ENCODE data around the gene BRCA2.
A peak's percentile ranks its signal among the peaks of the same experiment; 100 is the strongest.
"Not testable (repeated sequence)": the region's sequence is repeated elsewhere in the genome, so short reads cannot be mapped to it uniquely, and the experiment has no call there.

The BRCA2 gene

DNA sequence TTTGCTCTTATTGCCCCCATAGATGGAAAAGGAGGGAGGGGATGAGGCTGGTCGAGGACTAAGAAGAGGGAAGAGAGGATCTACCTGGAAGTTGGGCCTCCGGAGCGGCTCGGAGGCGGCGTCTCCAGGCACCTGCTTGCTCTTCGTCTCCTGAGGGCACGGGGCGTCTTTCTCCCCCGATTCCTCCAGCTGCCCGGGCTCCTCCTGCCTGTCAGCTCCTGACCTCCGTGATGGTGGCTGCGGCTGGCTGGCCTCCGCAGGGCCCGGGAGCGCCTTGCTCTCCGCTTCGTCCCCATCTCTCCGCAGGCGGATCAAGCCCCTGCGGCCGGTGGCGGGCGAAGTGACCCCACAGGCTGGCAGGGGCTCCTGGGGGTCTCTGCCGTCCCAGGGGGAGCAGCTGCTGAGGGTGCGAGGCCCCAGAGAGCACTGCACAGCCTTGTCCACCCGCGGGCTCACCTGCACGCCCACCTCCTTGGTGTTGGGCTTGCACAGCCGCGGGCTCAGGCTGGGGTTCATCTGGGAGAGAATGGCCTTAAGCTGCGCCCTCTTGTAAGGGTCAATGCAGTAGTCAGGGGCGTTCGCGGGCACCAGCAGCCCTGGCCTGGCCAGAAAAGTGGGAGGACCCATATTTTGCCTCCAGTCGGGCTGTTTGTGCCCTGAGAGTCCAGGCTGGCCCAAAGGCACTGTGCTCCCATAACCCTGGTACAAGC is 4.0 kb upstream of the BRCA2 start:
- DNase-seq (ENCODE audit: low spot score) = no peak

DNA sequence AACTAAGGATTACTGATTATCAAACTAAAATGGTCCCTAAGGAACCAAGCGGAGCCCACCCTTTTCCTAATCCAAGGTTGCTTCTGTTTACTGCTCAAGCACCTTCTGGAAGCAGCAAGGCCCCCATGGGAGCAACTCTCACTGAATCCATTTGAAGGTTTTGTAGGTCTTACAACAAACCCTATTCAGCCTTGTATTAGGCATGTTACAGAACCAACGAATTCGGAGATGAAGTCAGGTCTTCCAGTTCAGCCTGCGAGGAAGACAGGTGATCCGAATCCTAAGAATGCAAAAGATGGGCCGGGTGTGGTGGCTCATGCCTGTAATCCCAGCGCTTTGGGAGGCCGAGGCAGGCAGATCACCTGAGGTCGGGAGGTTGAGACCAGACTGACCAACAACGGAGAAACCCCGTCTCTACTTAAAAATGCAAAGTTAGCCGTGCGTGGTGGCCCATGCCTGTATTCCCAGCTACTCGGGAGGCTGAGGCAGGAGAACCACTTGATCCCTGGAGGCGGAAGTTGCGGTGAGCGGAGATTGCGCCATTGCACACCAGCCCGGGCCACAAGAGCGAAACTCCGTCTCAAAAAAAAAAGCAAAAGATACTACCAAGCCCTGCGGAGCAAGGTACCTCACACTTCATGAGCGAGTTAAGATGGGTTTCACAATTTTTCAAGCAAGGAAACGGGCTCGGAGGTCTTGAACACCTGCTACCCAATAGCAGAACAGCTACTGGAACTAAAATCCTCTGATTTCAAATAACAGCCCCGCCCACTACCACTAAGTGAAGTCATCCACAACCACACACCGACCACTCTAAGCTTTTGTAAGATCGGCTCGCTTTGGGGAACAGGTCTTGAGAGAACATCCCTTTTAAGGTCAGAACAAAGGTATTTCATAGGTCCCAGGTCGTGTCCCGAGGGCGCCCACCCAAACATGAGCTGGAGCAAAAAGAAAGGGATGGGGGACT is 754 bp upstream of the BRCA2 start:
- peak; percentile 61 for DNase-seq (ENCODE audit: low spot score)

- no peak for DNase-seq (ENCODE audit: low spot score)
Observed at GRCh38 chr13:32316028-32316339, 676 bp downstream of the BRCA2 start.

- DNase-seq (ENCODE audit: low spot score) = no peak
Observed at GRCh38 chr13:32316501-32316900, 1.2 kb downstream of the BRCA2 start.

GRCh38 chr13:32317716-32318465 is 2.6 kb downstream of the BRCA2 start:
- no peak for DNase-seq (ENCODE audit: low spot score)

DNA sequence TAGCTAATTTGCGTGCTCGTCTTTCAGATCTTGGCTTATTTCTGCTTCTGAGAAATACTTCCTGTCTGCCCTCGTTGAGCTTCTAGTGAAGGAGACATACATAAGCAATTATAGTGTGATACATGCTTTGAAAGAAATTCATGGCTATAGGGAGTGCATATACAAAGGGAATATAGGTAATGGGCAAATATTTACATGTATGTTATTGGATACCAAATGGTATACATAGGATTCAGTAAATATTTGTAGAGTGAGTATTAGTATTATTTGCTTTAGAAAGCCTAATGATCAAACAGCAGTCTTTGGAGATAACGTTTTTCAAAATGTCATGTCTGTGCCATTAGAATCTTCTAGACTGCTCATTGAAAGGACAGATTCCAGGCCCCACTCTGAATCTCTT is 5.2 kb downstream of the BRCA2 start:
- DNase-seq (ENCODE audit: low spot score) = no peak

DNA sequence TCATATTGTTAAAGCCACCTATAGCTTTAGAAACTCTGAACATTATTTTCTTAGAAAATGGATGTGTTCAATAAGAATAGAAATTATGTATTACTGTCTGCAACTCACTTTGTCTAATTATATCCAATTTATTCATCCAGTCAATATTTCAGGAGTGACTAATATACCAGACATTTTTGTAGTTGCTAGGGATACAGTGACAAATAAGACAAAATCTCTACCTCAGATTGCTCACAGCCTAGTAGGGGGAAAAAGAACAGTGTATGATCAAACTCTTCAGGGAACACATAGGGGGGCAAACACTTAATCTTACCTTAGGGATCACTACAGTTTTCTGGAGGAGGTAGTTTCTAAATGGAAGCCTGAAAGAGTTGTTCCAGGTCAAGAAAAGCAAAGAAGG is 8.6 kb downstream of the BRCA2 start:
- DNase-seq (ENCODE audit: low spot score) = no peak

DNA sequence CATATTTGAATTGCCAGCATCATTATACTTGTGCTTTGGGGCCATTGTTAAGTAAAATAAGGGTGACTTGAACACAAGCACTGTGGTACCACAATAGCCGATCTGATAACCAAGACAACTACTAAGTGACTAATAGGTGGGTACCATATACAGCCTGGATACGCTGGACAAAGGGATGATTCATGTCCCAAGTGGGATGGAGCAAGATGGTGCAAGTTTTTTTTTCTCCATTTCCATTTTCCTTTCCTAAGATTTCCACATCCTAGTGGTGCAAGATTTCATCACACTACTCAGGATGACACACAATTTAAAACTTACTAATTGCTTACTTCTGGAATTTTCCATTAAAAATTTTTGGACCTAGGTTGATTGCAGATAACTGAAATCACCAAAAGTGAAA is 15.1 kb downstream of the BRCA2 start:
- no peak for DNase-seq (ENCODE audit: low spot score)

DNA sequence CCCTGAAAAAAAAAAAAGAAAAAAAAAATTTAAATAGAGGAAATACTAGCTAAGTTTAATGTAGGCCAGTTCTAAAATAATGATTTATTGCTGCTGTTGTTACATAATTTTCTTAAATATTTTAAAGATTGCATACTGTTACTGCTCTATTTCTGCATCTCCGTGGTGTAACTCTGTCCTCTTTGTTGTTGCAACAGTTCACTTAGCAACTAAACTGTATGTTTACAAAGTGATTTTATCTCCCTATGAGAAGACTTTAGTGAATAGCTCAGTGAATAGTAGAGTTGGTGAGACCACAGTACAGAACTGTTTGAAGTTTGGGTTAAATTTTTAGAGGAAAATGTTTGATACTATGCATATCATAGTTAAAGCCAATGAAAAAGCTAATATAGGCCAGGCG is 19.4 kb downstream of the BRCA2 start:
- DNase-seq (ENCODE audit: low spot score) = no peak

DNA sequence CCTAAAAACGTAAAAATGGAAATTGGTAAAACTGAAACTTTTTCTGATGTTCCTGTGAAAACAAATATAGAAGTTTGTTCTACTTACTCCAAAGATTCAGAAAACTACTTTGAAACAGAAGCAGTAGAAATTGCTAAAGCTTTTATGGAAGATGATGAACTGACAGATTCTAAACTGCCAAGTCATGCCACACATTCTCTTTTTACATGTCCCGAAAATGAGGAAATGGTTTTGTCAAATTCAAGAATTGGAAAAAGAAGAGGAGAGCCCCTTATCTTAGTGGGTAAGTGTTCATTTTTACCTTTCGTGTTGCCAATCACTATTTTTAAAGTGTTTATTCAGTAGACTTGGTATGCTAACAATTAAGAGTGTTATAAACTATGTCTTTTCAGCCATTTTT is 25.6 kb downstream of the BRCA2 start:
- DNase-seq (ENCODE audit: low spot score) = no peak

DNA sequence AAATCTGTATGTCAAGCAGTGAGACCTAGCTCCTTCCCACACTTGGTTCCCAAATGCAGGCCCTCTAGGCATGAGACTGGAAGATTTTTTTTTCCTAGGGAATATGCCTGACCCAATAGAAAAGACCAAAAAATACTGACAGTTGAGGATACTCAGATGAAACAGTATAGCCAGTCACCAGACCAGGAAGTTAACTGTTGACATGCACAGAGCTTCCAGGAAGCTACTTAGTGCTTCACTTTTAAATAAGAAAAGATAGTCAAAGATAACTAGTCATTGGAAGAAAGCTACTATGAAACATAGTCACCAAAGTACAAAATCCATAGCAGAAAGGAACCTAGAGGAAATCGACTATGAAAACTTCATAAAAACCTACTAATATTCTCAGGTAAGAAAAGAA is 32.3 kb downstream of the BRCA2 start:
- DNase-seq (ENCODE audit: low spot score) = no peak

DNA sequence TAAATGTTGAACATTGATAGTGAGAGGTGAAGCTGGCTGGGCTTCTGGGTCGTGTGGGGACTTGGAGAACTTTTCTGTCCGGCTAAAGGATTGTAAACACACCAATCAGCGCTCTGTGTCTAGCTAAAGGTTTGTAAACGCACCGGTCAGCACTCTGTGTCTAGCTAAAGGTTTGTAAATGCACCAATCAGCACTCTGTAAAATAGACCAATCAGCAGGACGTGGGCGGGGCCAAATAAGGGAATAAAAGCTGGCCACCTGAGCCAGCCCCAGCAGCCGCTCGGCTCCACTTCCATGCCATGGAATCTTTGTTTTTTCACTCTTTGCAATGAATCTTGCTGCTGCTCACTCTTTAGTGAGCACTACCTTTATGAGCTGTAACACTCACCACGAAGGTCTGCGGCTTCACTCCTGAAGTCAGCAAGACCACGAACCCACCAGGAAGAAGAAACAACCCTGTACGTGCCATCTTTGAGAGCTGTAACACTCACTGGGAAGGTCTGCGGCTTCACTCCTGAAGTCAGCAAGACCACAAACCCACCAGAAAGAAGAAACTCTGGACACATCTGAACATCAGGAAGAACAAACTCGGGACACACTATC is 35.6 kb downstream of the BRCA2 start:
- DNase-seq (ENCODE audit: low spot score) = not testable (repeated sequence)

GRCh38 chr13:32354040-32354439 is 38.7 kb downstream of the BRCA2 start:
- DNase-seq (ENCODE audit: low spot score) = no peak

GRCh38 chr13:32355935-32356334 is 40.6 kb downstream of the BRCA2 start:
- not testable (repeated sequence) for DNase-seq (ENCODE audit: low spot score)

- DNase-seq (ENCODE audit: low spot score) = no peak
Observed at GRCh38 chr13:32362574-32362973, 47.3 kb downstream of the BRCA2 start.

GRCh38 chr13:32370805-32371204 is 55.5 kb downstream of the BRCA2 start:
- no peak for DNase-seq (ENCODE audit: low spot score)

DNA sequence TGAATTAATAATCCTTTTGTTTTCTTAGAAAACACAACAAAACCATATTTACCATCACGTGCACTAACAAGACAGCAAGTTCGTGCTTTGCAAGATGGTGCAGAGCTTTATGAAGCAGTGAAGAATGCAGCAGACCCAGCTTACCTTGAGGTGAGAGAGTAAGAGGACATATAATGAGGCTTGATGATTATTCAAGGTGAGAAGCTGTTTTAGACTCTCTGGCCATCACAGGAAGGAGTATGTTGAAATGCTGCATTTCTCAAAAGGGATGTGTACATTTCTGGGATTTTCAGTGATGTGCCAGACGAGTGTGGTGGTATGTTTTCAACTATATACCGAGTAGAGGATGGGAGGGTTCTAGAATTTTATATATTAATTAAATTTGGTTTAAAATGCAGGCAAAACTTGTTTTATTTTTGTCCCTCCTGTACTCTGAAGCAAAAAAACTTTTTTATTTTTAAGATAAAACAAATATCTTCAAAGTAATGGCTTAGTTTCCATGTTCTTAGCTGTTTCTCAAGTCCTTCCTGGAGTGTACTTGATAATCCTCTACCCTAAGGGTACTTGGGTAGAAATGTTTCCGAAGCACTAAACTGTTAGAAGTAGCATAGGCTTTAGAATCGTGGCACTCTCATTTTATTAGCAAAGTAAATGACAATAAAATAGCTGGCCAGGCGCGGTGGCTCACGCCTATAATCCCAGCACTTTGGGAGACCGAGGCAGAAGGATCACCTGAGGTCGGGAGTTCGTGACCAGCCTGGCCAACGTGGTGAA is 61.5 kb downstream of the BRCA2 start:
- no peak for DNase-seq (ENCODE audit: low spot score)

GRCh38 chr13:32378012-32378411 is 62.7 kb downstream of the BRCA2 start:
- no peak for DNase-seq (ENCODE audit: low spot score)

GRCh38 chr13:32381539-32381938 is 66.2 kb downstream of the BRCA2 start:
- DNase-seq (ENCODE audit: low spot score) = peak; percentile 59

GRCh38 chr13:32383836-32384618 is 68.7 kb downstream of the BRCA2 start:
- no peak for DNase-seq (ENCODE audit: low spot score)

DNA sequence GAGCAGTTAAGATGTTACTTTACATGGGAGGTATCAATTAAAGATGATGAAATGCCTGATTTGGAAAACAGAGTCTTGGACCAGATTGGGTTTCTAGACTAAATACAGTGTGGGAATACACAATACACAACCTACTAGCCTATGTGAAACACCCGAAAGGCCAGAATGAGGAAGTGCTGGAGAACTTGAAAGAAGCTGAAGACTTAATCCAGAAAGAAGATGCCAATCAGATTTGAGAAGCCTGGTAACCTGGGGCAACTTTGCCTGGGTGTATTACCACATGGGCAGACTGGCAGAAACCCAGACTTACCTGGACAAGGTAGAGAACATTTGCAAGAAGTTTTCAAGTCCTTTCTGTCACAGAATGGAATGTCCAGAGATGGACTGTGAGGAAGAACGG is 69.4 kb downstream of the BRCA2 start:
- DNase-seq (ENCODE audit: low spot score) = no peak
